Naive thymus-derived CD8-positive, alpha-beta T cell (primary cell): ENCODE results near the gene LRRC23. TPM values are rescaled to one million over a fixed set of nuclear protein-coding genes. Genes with fewer than 3 reads are reported as not detected.

Source experiments
- ATAC-seq, 2 donors: fragments of 150-1000 bp; cut with Tn5 transposase in 1 of 2; sonication (Bioruptor Pico), chemical (Tn5 transposase) in 1 of 2; 1 replicate in 1 of 2; 2 replicates in 1 of 2; pipeline ENCODE4 v1.10.0; 2021; ENCODE audit warnings: mild to moderate bottlenecking in 2 of 2, moderate library complexity in 2 of 2
- POLR2A ChIA-PET: fragments of 350-600 bp; sonication (Branson Sonifier 250); formaldehyde crosslinking; loops from one replicate; lab custom pipeline; 2021; ENCODE audit warnings: antibody characterized with exemption; lab: Charles Lee
- DNase-seq, 10 donors: peaks; one replicate each; pipeline versions ENCODE4 v3.0.0 to v3.0.0-alpha.2; 2020 to 2022
- H3K27ac Mint-ChIP-seq, 10 donors: one replicate each; pipeline ENCODE4 v1.8.0; 2020 to 2022; ENCODE audit warnings: mild to moderate bottlenecking in 10 of 10, mixed read lengths in 10 of 10, moderate library complexity in 4 of 10, inconsistent platforms in 1 of 10
- H3K27me3 Mint-ChIP-seq, 5 donors: one replicate each; pipeline ENCODE4 v1.8.0; 2021 to 2022; ENCODE audit warnings: mixed read lengths in 5 of 5
- H3K36me3 Mint-ChIP-seq, 3 donors: one replicate each; pipeline ENCODE4 v1.8.0; 2020 to 2022; ENCODE audit warnings: mixed read lengths in 3 of 3, mild to moderate bottlenecking in 2 of 3, inconsistent platforms in 1 of 3
- H3K4me1 Mint-ChIP-seq, 4 donors: one replicate each; pipeline ENCODE4 v1.8.0; 2021 to 2022; ENCODE audit warnings: mixed read lengths in 4 of 4
- H3K4me3 Mint-ChIP-seq, 10 donors: one replicate each; pipeline ENCODE4 v1.8.0; 2020 to 2022; ENCODE audit warnings: mild to moderate bottlenecking in 10 of 10, mixed read lengths in 10 of 10, moderate library complexity in 6 of 10, inconsistent platforms in 1 of 10
- H3K9me3 Mint-ChIP-seq, 9 donors: one replicate each; pipeline ENCODE4 v1.8.0; 2020 to 2022; ENCODE audit warnings: mixed read lengths in 9 of 9, mild to moderate bottlenecking in 3 of 9, inconsistent platforms in 1 of 9, moderate library complexity in 1 of 9
- polyA plus RNA-seq, 3 donors: library from polyadenylated mRNA; unstranded; fragments of 300-500 nt; fragmentation: Illumina TruSeq; gene quantifications; one replicate each; pipeline ENCODE4 v1.2.3, GENCODE V29; 2021
- total RNA-seq, 8 experiments: library from RNA in 2 of 8; stranded (reverse) in 2 of 8; gene quantifications; one replicate each; pipeline ENCODE4 v1.2.3 and lab custom pipeline; 2021 to 2026

The LRRC23 gene
- total and polyA plus RNA-seq, 5 experiments from 2014 or later = 4.7 to 10.5 (median 9.9) TPM

DNA sequence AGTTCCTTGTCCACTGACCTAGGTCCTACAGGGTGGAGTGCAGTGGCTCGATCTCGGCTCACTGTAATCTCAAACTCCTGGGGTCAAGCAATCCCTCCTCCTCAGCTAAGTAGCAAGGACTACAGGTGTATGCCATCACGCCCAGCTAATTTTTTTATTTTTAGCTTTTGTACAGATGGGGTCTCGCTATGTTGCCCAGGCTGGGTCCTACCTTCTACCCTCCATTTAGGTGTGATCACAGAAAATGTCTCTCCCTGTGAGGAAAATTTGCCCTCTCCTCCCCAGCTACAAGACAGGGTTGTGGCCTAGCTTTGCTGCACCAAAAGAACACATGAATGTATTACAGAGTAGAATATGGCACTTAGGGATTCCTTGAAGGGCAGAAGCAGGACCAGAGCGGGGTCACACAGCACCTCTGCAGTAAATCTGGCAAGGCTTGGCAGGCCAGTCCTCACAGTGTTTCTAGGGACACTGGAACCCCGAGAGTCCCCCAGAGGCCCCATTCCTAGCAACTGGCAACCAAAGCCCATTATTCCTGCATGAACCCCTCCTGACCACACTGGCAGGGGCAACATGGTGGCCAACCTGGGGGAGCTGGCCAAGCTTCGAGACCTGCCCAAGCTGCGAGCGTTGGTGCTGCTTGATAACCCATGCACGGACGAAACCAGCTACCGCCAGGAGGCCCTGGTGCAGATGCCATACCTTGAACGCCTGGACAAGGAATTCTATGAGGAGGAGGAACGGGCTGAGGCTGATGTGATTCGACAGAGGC is 7.7 kb downstream of the LRRC23 start:
- POLR2A ChIA-PET = interaction anchor here (0.7 to 6.2 kb wide), 10 partner anchors 8 to 61 kb away, joined by 3 to 43 read pairs (median 17); partner anchors contain the start of genes C12orf57, CDCA3, LRRC23 and RNU7-1

GRCh38 chr12:6914246-6914946 is 9.8 kb downstream of the LRRC23 start, which contains the start of gene ENO2:
TSS of gene ENO2 (plus strand) at chr12:6914580. CDS start at chr12:6915833, 1,253 bp downstream.
- ATAC-seq (peak; percentile 89 to 92), DNase-seq (peak; percentile 77 to 93 (median 82))
- Mint-ChIP-seq H3K36me3 (peaks cover 0 to 25% (median 2%) of the 10 kb centered on the region in 3 donors), H3K4me1 (peaks cover 16 to 52% (median 27%) of the 10 kb centered on the region in 4 donors), H3K4me3 (peak within 1 kb of the TSS; percentile 91 to 97 (median 94)), H3K9me3 (no peaks in the 10 kb centered on the region), H3K27me3 (no peaks in the 10 kb centered on the region), H3K27ac (peak within 1 kb of the TSS; percentile 87 to 98 (median 95))
- POLR2A ChIA-PET = interaction anchor here (0.6 to 6.2 kb wide), 20 partner anchors 9 to 301 kb away, joined by 3 to 43 read pairs (median 6); partner anchors contain the start of genes C12orf57, CDCA3, LRRC23 and RNU7-1

More for the DNA sequence above, 7.7 kb downstream of the LRRC23 start:
- peak overlapping the region in 8 of 10 donors; percentile 14 to 95 (median 63) for H3K4me3 Mint-ChIP-seq
- ATAC-seq (no peak), DNase-seq (no peak)
- peaks cover 0 to 11% (median 0%) of the 10 kb centered on the region in 3 donors for H3K36me3 Mint-ChIP-seq
- H3K4me1 Mint-ChIP-seq = peaks cover 16 to 50% (median 27%) of the 10 kb centered on the region in 4 donors
- H3K27ac Mint-ChIP-seq = peak overlapping the region in 7 of 10 donors; percentile 43 to 98 (median 90)
- H3K9me3 Mint-ChIP-seq = no peaks in the 10 kb centered on the region
- H3K27me3 Mint-ChIP-seq = no peaks in the 10 kb centered on the region

DNA sequence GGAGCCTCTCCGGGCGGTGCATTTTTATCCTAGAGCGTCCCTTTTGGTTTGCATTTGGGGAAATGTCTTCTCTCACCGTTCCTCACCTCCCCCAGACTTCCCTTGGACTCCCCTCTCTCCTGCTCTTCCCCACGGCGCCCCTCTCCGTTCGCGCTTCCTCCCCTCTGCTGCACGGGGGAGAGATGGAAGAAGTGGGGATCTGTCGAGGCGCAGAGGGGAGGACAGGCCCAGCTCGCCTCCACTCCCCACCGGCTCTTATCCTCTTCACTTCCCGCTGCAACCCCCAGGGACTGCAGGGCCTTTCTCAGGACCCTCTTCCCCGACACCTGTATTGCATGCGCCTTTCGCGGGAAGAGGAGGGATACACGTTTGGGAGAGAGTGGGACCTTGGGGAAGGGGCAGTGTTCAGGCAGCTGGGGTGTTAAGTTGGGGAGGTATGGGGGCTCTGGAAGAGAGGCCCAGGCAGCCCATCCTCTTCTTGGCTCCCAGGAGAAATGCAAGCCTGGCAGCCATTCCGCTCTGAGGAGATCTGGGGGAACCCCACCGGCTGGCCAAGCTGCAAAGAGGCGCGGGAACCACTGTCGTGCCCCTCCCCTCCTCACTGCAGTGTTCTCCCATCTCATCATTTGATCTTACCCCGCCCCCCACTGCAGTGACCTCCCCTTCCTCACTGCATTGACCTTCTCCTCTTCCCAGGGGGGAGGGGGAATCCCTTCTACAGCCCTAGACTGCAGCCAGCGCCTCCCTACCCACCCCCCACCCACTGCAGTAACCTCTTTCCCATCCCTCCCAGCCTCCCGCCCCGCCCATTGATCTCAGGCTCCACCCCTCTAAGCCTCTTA is 10.5 kb downstream of the LRRC23 start:
- Mint-ChIP-seq H3K4me3 (peak overlapping the region; percentile 91 to 97 (median 94)), H3K9me3 (no peaks in the 10 kb centered on the region), H3K27me3 (no peaks in the 10 kb centered on the region), H3K27ac (peak overlapping the region; percentile 87 to 98 (median 95)), H3K36me3 (peaks cover 0 to 33% (median 3%) of the 10 kb centered on the region in 3 donors), H3K4me1 (peaks cover 13 to 57% (median 29%) of the 10 kb centered on the region in 4 donors)
- DNase-seq = no peak
- POLR2A ChIA-PET = interaction anchor here (0.9 to 6.2 kb wide), 17 partner anchors 8 to 302 kb away, joined by 3 to 43 read pairs (median 6); partner anchors contain the start of genes C12orf57, CDCA3, LRRC23 and RNU7-1
- no peak for ATAC-seq

- Mint-ChIP-seq H3K9me3 (no peaks in the 10 kb centered on the region), H3K36me3 (peaks cover 0 to 34% (median 3%) of the 10 kb centered on the region in 3 donors), H3K27ac (peak overlapping the region in 8 of 10 donors; percentile 37 to 98 (median 87)), H3K4me1 (peaks cover 13 to 57% (median 29%) of the 10 kb centered on the region in 4 donors), H3K27me3 (no peaks in the 10 kb centered on the region), H3K4me3 (peak overlapping the region; percentile 62 to 97 (median 92))
- ATAC-seq = no peak
- DNase-seq = no peak
- POLR2A ChIA-PET = interaction anchor here (0.7 to 6.2 kb wide), 11 partner anchors 9 to 207 kb away, joined by 3 to 43 read pairs (median 9); partner anchors contain the start of genes LRRC23 and SPSB2
Measured at GRCh38 chr12:6915789-6916285, 11.2 kb downstream of the LRRC23 start.

DNA sequence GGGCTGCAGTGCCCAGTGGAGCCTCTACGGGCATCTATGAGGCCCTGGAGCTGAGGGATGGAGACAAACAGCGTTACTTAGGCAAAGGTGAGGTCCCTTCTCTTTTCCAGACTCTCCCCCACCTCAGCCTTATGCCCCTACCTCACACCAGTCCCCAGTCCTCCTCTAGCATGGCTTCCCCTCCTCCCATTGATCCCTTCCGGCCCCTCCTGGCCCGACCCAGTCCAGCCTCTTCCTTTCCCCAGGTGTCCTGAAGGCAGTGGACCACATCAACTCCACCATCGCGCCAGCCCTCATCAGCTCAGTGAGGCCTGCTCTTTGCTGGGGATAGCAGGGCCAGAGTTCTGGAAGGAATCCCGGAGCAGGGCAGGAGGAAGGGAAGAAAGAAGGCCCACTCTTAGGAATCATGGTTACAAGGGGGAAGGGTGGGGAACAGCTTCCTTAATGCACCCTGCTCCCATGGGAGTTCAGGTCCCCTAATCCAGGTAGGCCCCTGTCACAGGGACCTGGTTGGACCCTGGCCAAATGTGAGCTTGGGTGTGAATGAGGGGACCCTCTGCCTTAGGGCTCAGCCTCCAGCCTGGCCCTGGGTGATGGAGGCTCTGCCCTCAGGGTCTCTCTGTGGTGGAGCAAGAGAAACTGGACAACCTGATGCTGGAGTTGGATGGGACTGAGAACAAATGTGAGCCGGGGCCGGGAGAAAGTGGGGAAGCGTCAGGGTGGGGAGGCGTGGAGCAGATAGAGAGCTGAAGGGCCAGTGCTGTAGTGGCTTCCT is 12.0 kb downstream of the LRRC23 start:
- DNase-seq (no peak), ATAC-seq (no peak)
- peaks cover 0 to 39% (median 3%) of the 10 kb centered on the region in 3 donors for H3K36me3 Mint-ChIP-seq
- peak overlapping the region in 9 of 10 donors; percentile 22 to 98 (median 81) for H3K27ac Mint-ChIP-seq
- H3K27me3 Mint-ChIP-seq = no peaks in the 10 kb centered on the region
- POLR2A ChIA-PET = interaction anchor here (0.7 to 6.2 kb wide), 9 partner anchors 9 to 206 kb away, joined by 3 to 43 read pairs (median 5); partner anchors contain the start of genes C12orf57, LRRC23, RNU7-1 and SPSB2
- peak overlapping the region in 8 of 10 donors; percentile 45 to 97 (median 68) for H3K4me3 Mint-ChIP-seq
- no peaks in the 10 kb centered on the region for H3K9me3 Mint-ChIP-seq
- H3K4me1 Mint-ChIP-seq = peaks cover 13 to 57% (median 32%) of the 10 kb centered on the region in 4 donors

DNA sequence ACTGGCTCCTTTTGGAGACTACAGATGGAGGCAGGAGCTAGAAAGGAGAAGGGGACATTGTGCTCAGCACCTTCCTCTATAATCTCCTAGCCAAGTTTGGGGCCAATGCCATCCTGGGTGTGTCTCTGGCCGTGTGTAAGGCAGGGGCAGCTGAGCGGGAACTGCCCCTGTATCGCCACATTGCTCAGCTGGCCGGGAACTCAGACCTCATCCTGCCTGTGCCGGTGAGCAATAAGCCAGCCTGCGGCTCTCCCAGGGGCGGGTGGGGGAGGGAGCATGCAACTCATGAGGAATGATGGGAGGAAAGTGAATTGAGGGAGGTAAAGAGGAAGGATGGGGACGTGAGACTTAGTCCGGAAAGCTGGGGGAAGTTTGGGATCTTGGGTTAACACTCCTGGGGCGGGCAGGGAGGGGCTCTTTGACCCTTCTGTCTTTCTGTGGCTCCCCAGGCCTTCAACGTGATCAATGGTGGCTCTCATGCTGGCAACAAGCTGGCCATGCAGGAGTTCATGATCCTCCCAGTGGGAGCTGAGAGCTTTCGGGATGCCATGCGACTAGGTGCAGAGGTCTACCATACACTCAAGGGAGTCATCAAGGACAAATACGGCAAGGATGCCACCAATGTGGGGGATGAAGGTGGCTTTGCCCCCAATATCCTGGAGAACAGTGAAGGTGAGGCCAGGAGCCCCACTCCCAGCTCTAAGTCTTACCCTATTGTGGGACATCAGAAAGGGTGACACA is 13.0 kb downstream of the LRRC23 start:
- Mint-ChIP-seq H3K9me3 (no peaks in the 10 kb centered on the region), H3K4me3 (peak overlapping the region in 1 of 10 donors; percentile 19), H3K27me3 (no peaks in the 10 kb centered on the region), H3K27ac (peak overlapping the region in 4 of 10 donors; percentile 24 to 57 (median 48)), H3K36me3 (peaks cover 0 to 48% (median 3%) of the 10 kb centered on the region in 3 donors), H3K4me1 (peaks cover 13 to 55% (median 36%) of the 10 kb centered on the region in 4 donors)
- no peak for ATAC-seq
- POLR2A ChIA-PET = interaction anchor here (0.7 to 6.2 kb wide), 7 partner anchors 9 to 45 kb away, joined by 3 to 43 read pairs (median 7); partner anchors contain the start of genes C12orf57, LRRC23, RNU7-1 and SPSB2
- DNase-seq = no peak

DNA sequence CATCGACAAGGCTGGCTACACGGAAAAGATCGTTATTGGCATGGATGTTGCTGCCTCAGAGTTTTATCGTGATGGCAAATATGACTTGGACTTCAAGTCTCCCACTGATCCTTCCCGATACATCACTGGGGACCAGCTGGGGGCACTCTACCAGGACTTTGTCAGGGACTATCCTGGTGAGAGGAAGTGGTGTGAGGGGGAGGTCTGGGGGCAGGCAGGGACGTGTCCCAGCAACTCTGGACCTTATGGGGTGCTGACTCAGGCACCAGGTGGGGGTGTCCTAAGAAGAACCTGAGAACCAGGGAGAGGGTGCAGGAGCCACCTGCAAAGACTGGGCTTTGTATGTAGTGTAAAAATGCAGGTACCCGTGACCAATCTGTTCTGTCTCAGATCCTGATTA is 15.0 kb downstream of the LRRC23 start:
- Mint-ChIP-seq H3K9me3 (no peaks in the 10 kb centered on the region), H3K36me3 (peaks cover 0 to 57% (median 3%) of the 10 kb centered on the region in 3 donors), H3K4me1 (peaks cover 12 to 45% (median 36%) of the 10 kb centered on the region in 4 donors), H3K27ac (peak overlapping the region in 8 of 10 donors; percentile 30 to 86 (median 66)), H3K27me3 (no peaks in the 10 kb centered on the region), H3K4me3 (no peak overlapping the region)
- ATAC-seq = no peak
- POLR2A ChIA-PET = interaction anchor here (1.5 kb wide), 1 partner anchor 15 kb away, joined by 5 read pairs; the partner anchor contains the start of gene LRRC23
- no peak for DNase-seq

DNA sequence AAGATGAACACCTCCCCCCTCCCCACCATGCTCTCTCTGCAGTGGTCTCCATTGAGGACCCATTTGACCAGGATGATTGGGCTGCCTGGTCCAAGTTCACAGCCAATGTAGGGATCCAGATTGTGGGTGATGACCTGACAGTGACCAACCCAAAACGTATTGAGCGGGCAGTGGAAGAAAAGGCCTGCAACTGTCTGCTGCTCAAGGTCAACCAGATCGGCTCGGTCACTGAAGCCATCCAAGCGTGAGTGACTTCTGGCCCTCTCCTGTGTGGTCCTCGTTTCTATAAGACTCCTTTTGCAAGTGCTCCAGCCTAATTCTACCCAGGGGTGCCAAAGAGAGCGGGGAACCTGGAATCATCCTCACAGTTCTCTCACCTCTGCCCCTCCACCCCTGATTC is 16.9 kb downstream of the LRRC23 start:
- DNase-seq (no peak), ATAC-seq (no peak)
- Mint-ChIP-seq H3K4me1 (peaks cover 8 to 40% (median 25%) of the 10 kb centered on the region in 4 donors), H3K4me3 (no peak overlapping the region), H3K9me3 (no peaks in the 10 kb centered on the region), H3K27ac (peak overlapping the region in 2 of 10 donors; percentile 31 to 46), H3K27me3 (no peaks in the 10 kb centered on the region), H3K36me3 (peaks cover 0 to 51% (median 3%) of the 10 kb centered on the region in 3 donors)
- POLR2A ChIA-PET = interaction anchor here (1.1 kb wide), 1 partner anchor 38 kb away, joined by 3 read pairs; no protein-coding TSS in a partner anchor

- H3K27ac Mint-ChIP-seq = peak overlapping the region in 1 of 10 donors; percentile 65
- H3K4me3 Mint-ChIP-seq = no peak overlapping the region
- POLR2A ChIA-PET = interaction anchor here (0.6 to 1.2 kb wide), 3 partner anchors 16 to 38 kb away, joined by 3 read pairs; partner anchors contain the start of genes C12orf57 and RNU7-1
- DNase-seq (no peak), ATAC-seq (no peak)
- H3K27me3 Mint-ChIP-seq = no peaks in the 10 kb centered on the region
- H3K36me3 Mint-ChIP-seq = peaks cover 0 to 46% (median 3%) of the 10 kb centered on the region in 3 donors
- no peaks in the 10 kb centered on the region for H3K9me3 Mint-ChIP-seq
- peaks cover 15 to 46% (median 26%) of the 10 kb centered on the region in 4 donors for H3K4me1 Mint-ChIP-seq
Measured at GRCh38 chr12:6921996-6922946, 17.6 kb downstream of the LRRC23 start.
